Mesendoderm (in vitro differentiated cells): ENCODE measurements around the gene BRD2.

Experiments
- DNase-seq: peaks from one replicate; pipeline ENCODE4 v3.0.0; 2013
- H2AK5ac ChIP-seq: 2 replicates; pipeline ENCODE4 v1.6.1; 2013; ENCODE audit warnings: low read length, inconsistent platforms
- H2BK120ac ChIP-seq: 2 replicates; pipeline ENCODE4 v1.6.1; 2013; ENCODE audit warnings: low read depth, mild to moderate bottlenecking, low read length, moderate library complexity, mixed read lengths
- H2BK15ac ChIP-seq: replicated peaks from 2 replicates; pipeline ENCODE4 v1.6.1; 2013; ENCODE audit warnings: low read depth, mild to moderate bottlenecking, moderate library complexity
- H2BK5ac ChIP-seq: 2 replicates; pipeline ENCODE4 v1.6.1; 2013; ENCODE audit warnings: low read length, inconsistent platforms
- H3K18ac ChIP-seq: 2 replicates; pipeline ENCODE4 v1.6.1; 2013; ENCODE audit warnings: mild to moderate bottlenecking, low read length, mixed read lengths
- H3K23ac ChIP-seq: one replicate; pipeline ENCODE4 v1.6.1; 2013; ENCODE audit warnings: low read length
- H3K27ac ChIP-seq: 2 replicates; pipeline ENCODE4 v1.5.1; 2013; ENCODE audit warnings: low read depth, mild to moderate bottlenecking, inconsistent platforms, low read length, moderate library complexity
- H3K27me3 ChIP-seq: 2 replicates; pipeline ENCODE4 v1.6.1; 2013; ENCODE audit warnings: low read length, control low read depth, mild to moderate bottlenecking, inconsistent platforms; ENCODE audit not compliant: insufficient read depth, poor library complexity
- H3K36me3 ChIP-seq: 2 replicates; pipeline ENCODE4 v1.6.1; 2013; ENCODE audit warnings: low read length, inconsistent platforms; ENCODE audit not compliant: control insufficient read depth, insufficient read depth
- H3K4ac ChIP-seq: one replicate; pipeline ENCODE4 v1.6.1; 2013; ENCODE audit warnings: low read depth, mild to moderate bottlenecking, low read length, moderate library complexity
- H3K4me1 ChIP-seq: 2 replicates; pipeline ENCODE4 v1.6.1; 2013; ENCODE audit warnings: low read depth, low read length, inconsistent platforms; ENCODE audit not compliant: control insufficient read depth
- H3K4me2 ChIP-seq: 2 replicates; pipeline ENCODE4 v1.6.1; 2013; ENCODE audit warnings: low read length
- H3K4me3 ChIP-seq: 2 replicates; pipeline ENCODE4 v1.5.1; 2013; ENCODE audit warnings: mild to moderate bottlenecking, low read length
- H3K56ac ChIP-seq: one replicate; pipeline ENCODE4 v1.6.1; 2013; ENCODE audit warnings: low read length
- H3K79me1 ChIP-seq: 2 replicates; pipeline ENCODE4 v1.6.1; 2013; ENCODE audit warnings: low read length, inconsistent platforms
- H3K79me2 ChIP-seq: 2 replicates; pipeline ENCODE4 v1.6.1; 2013; ENCODE audit warnings: mild to moderate bottlenecking, low read length; ENCODE audit not compliant: control insufficient read depth, insufficient read depth
- H3K9ac ChIP-seq: 2 replicates; pipeline ENCODE4 v1.6.1; 2013; ENCODE audit warnings: low read length, inconsistent platforms
- H4K5ac ChIP-seq: one replicate; pipeline ENCODE4 v1.6.1; 2013; ENCODE audit warnings: low read length
- H4K8ac ChIP-seq: one replicate; pipeline ENCODE4 v1.6.1; 2013; ENCODE audit warnings: low read depth, mild to moderate bottlenecking, control low read depth, low read length, moderate library complexity
- WGBS: extraction: QIAGEN DNeasy Blood & Tissue Kit; methylation state at CpG from one replicate; pipeline ENCODE4 v1.1.7; 2013; ENCODE audit warnings: low lambda C conversion rate, missing lambda C conversion rate; ENCODE audit not compliant: insufficient coverage; ENCODE audit errors: extremely low coverage; 5-methylcytosine and 5-hydroxymethylcytosine counted together

The BRD2 gene

DNA sequence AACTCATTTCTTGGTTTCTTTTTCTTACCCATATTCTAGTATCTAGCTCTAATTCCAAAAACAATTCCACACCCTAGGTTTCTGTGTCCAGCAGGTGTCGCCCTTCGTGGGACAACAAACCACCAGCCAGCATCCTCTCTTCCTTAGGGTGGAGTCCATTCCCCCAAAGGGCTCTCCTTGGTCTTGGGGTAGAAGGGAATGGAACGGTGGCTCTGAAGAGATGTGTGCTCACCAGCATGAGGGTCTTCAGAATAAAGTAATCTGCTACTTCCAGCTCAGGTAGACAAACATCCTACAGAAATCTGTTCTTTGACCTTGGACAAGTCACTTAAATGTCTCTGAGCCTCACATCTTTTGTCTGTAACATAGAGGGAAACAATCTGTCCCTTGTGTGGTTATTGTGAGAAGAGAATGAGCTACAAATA lies 34.7 kb upstream of the BRD2 start:
- Histone ChIP-seq H3K18ac (no peak overlapping the region), H4K5ac (no peak overlapping the region), H3K4me3 (no peak overlapping the region), H2AK5ac (no peak overlapping the region), H3K36me3 (no peaks in the 10 kb centered on the region), H3K9ac (no peak overlapping the region), H3K4me2 (no peak overlapping the region), H3K27ac (no peak overlapping the region), H4K8ac (no peak overlapping the region), H2BK5ac (no peak overlapping the region), H2BK15ac (no peak overlapping the region), H3K23ac (no peak overlapping the region), H2BK120ac (no peak overlapping the region), H3K56ac (no peak overlapping the region), H3K4ac (no peak overlapping the region), H3K4me1 (no peaks in the 10 kb centered on the region), H3K79me1 (no peaks in the 10 kb centered on the region), H3K79me2 (no peaks in the 10 kb centered on the region), H3K27me3 (no peaks in the 10 kb centered on the region)
- WGBS, result no CpG with 5 or more reads among the region's 3 CpGs
- peak; percentile 63 for DNase-seq

DNA sequence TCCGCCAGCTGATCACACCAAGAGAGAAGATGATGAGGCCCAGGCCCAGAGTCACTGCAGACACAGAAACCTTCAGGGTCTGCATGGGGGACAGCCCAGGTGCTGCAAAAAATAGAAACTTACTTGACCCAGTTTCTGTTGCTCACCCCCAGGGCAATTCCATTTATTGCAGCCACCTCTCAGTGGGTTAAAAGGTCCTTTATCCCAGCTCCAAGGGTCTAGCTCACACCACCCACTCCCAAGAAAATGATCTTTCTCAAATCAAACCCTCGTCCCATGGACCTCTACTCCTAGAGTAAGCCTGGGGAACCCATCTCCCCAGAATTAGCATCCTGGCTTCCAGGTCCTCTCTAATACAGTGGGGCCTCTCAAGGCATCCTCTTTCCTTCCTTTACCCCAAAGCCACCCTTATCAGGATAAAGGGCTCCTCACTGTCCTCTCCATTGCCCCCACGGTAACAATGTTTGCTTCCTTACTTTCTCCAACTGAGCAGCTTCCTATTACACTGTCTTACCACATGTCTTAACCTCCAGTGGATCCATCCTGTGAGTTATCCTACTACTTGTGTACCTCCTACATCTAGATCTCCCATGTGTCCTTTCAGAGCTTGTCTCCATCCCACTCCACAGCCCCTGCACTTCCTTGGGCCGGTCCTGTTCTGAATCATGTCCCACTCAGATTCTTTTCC lies 32.7 kb upstream of the BRD2 start:
- no peak overlapping the region for H4K5ac ChIP-seq
- no peak overlapping the region for H3K27ac ChIP-seq
- H2AK5ac ChIP-seq, result no peak overlapping the region
- no peak overlapping the region for H3K4me2 ChIP-seq
- no peak overlapping the region for H2BK15ac ChIP-seq
- H2BK120ac ChIP-seq, result no peak overlapping the region
- H3K9ac ChIP-seq, result no peak overlapping the region
- H3K4me3 ChIP-seq, result no peak overlapping the region
- H3K18ac ChIP-seq, result no peak overlapping the region
- no peaks in the 10 kb centered on the region for H3K79me2 ChIP-seq
- no CpG with 5 or more reads among the region's 4 CpGs for WGBS
- no peaks in the 10 kb centered on the region for H3K27me3 ChIP-seq
- no peak overlapping the region for H3K23ac ChIP-seq
- H3K79me1 ChIP-seq, result no peaks in the 10 kb centered on the region
- H2BK5ac ChIP-seq, result no peak overlapping the region
- DNase-seq, result no peak
- no peaks in the 10 kb centered on the region for H3K36me3 ChIP-seq
- H4K8ac ChIP-seq, result no peak overlapping the region
- H3K4me1 ChIP-seq, result no peaks in the 10 kb centered on the region
- H3K56ac ChIP-seq, result no peak overlapping the region
- H3K4ac ChIP-seq, result no peak overlapping the region

DNA sequence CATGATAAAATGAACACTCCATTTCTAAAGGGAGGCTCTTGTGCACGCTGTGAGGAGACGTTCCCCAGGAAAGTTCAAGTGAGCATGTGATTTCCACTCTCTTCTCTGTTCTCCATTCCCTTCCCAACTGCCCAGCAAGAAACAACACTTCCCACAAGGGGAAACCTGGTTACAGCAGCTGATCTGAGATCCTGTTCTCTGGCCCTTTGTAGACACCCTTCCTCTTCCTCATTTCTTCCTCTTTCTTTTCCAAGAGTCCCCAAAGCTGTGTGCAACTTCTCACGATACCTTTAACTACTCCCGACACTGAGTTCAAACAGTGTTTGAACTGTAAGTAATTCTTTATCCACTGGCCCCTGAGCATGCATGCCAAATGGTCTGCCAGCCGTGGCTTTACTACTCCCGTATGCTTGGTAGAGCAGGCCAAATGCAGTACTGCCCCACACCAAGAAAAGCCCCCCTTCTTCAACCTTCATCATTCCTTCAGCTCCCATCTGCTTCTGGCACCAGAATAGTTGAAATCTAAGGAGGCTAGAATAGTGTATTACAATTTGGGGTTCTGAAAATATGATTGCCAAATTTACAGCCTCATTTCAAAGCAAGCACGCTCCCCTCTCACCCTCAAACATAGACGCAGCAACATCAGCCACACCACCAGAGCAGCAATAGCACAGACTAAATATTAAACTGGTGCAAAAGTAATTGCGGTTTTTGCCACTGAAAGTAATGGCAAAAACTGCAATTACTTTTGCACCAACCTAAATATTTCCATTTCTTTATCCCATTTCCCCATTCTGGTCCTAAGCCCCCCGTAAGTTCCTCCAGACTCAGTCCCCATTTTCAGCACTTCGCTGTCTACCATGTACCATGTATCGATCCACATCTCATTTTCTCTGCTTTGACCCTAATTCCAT lies 31.9 kb upstream of the BRD2 start:
- Histone ChIP-seq H4K8ac (no peak overlapping the region), H3K18ac (no peak overlapping the region), H3K56ac (no peak overlapping the region), H3K4me1 (no peaks in the 10 kb centered on the region), H3K27ac (no peak overlapping the region), H2BK120ac (no peak overlapping the region), H3K23ac (no peak overlapping the region), H2AK5ac (no peak overlapping the region), H3K4me3 (no peak overlapping the region), H3K79me2 (no peaks in the 10 kb centered on the region), H3K9ac (no peak overlapping the region), H3K4ac (no peak overlapping the region), H3K4me2 (no peak overlapping the region), H3K79me1 (no peaks in the 10 kb centered on the region), H2BK5ac (no peak overlapping the region), H2BK15ac (no peak overlapping the region), H4K5ac (no peak overlapping the region), H3K36me3 (no peaks in the 10 kb centered on the region), H3K27me3 (no peaks in the 10 kb centered on the region)
- DNase-seq, result no peak
- no CpG with 5 or more reads among the region's 12 CpGs for WGBS

DNA sequence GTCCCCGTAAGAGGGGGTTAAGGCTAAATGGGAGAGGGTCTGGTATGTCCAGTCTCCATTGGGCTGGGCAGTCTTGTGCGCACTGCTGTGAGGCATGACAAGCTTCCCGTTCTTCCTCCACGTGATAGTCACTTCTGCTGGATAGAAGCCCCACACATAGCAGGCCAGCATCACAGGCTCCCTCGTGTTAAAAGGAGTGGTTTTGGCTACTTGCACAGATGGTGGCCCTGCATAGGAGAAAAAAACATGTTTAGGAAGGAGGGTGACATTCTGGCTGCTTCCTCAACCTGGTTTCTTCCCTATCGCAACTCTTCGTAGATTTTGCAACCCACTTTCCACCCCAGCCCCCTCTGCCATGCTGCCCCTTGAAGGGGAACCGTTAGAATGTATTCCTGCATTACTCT lies 31.2 kb upstream of the BRD2 start:
- Histone ChIP-seq H3K23ac (no peak overlapping the region), H4K5ac (no peak overlapping the region), H2BK15ac (no peak overlapping the region), H3K79me2 (no peaks in the 10 kb centered on the region), H3K18ac (no peak overlapping the region), H3K4me2 (no peak overlapping the region), H3K27ac (no peak overlapping the region), H2AK5ac (no peak overlapping the region), H3K27me3 (no peaks in the 10 kb centered on the region), H3K79me1 (no peaks in the 10 kb centered on the region), H4K8ac (no peak overlapping the region), H2BK120ac (no peak overlapping the region), H3K9ac (no peak overlapping the region), H3K36me3 (no peaks in the 10 kb centered on the region), H3K4me3 (no peak overlapping the region), H3K4ac (no peak overlapping the region), H3K56ac (no peak overlapping the region), H3K4me1 (no peaks in the 10 kb centered on the region), H2BK5ac (no peak overlapping the region)
- DNase-seq, result no peak
- no CpG with 5 or more reads among the region's 8 CpGs for WGBS

DNA sequence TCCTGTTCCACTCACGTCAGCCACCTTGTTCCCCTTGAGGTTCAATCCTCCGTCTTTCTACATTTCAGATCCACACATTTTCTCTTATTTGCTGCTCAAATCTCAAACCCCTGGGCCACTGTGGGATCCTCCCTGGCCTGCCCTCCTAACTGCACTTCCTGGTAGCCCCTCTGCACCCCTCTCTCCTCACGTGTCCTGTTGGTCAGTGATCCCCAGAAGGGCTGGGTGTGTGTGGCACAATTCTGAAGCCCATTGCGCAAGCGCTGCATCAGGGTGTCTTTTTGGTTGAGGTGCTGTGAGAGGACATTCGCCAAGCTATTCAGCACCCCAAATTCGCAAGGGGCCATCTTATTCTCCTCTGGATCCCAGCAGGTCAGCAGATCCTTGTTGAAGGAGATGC lies 29.9 kb upstream of the BRD2 start:
- Histone ChIP-seq H3K27ac (no peak overlapping the region), H4K8ac (no peak overlapping the region), H3K79me1 (no peaks in the 10 kb centered on the region), H3K4me2 (no peak overlapping the region), H3K18ac (no peak overlapping the region), H3K9ac (no peak overlapping the region), H3K79me2 (no peaks in the 10 kb centered on the region), H3K36me3 (no peaks in the 10 kb centered on the region), H3K56ac (no peak overlapping the region), H3K23ac (no peak overlapping the region), H3K4ac (no peak overlapping the region), H3K27me3 (no peaks in the 10 kb centered on the region), H2BK120ac (no peak overlapping the region), H2AK5ac (no peak overlapping the region), H2BK5ac (no peak overlapping the region), H3K4me1 (no peaks in the 10 kb centered on the region), H2BK15ac (no peak overlapping the region), H3K4me3 (no peak overlapping the region), H4K5ac (no peak overlapping the region)
- DNase-seq, result no peak
- no CpG with 5 or more reads among the region's 7 CpGs for WGBS
